T-helper 22 cell (primary cell): ENCODE measurements around the gene MT1G.
"Not testable (repeated sequence)": the region's sequence is repeated elsewhere in the genome, so short reads cannot be mapped to it uniquely, and the experiment has no call there.

ENCODE experiments used
- DNase-seq: peaks from one replicate; pipeline ENCODE4 v3.0.0-alpha.2; 2020; ENCODE audit warnings: low read depth

MT1G gene

GRCh38 chr16:56684926-56685590, 17.2 kb upstream of the MT1G start:
- DNase-seq, result no peak

- DNase-seq, result no peak
Measured at GRCh38 chr16:56684256-56684925, 16.5 kb upstream of the MT1G start.

GRCh38 chr16:56683424-56684172, 15.7 kb upstream of the MT1G start:
- no peak for DNase-seq

GRCh38 chr16:56682703-56683397, 15.0 kb upstream of the MT1G start:
- no peak for DNase-seq

- DNase-seq, result peak; percentile 81
Measured at GRCh38 chr16:56681939-56682702, 14.3 kb upstream of the MT1G start, which contains the start of gene MT1X. TSS of gene MT1X (plus strand) at chr16:56682470. CDS start at chr16:56682541, 71 bp downstream.

GRCh38 chr16:56679818-56680217, 12.0 kb upstream of the MT1G start:
- no peak for DNase-seq

- DNase-seq, result no peak
Measured at GRCh38 chr16:56679078-56679730, 11.3 kb upstream of the MT1G start.

GRCh38 chr16:56677474-56677873, 9.6 kb upstream of the MT1G start:
- no peak for DNase-seq

GRCh38 chr16:56675685-56676210, 7.9 kb upstream of the MT1G start:
- no peak for DNase-seq

GRCh38 chr16:56674570-56674969, 6.7 kb upstream of the MT1G start:
- not testable (repeated sequence) for DNase-seq

- DNase-seq, result no peak
Measured at GRCh38 chr16:56673921-56674320, 6.1 kb upstream of the MT1G start.

- no peak for DNase-seq
Measured at GRCh38 chr16:56672761-56673536, 5.1 kb upstream of the MT1G start.

GRCh38 chr16:56672171-56672570, 4.3 kb upstream of the MT1G start:
- DNase-seq, result not testable (repeated sequence)

- DNase-seq, result not testable (repeated sequence)
Measured at GRCh38 chr16:56671691-56672090, 3.8 kb upstream of the MT1G start.

GRCh38 chr16:56670620-56670934, 2.7 kb upstream of the MT1G start:
- no peak for DNase-seq

GRCh38 chr16:56669840-56670619, 2.2 kb upstream of the MT1G start:
- no peak for DNase-seq

- DNase-seq, result no peak
Measured at GRCh38 chr16:56669005-56669839, 1.4 kb upstream of the MT1G start, which contains the start of gene MT1H. TSS of gene MT1H (plus strand) at chr16:56669814. CDS start at chr16:56669885, 71 bp downstream.
